B cell (primary cell): Measurements from ENCODE around the gene CHST8. TPM values are rescaled to one million over a fixed set of nuclear protein-coding genes. Genes with fewer than 3 reads are reported as not detected.

Source experiments
- ATAC-seq: fragments of 200-7000 bp; cut with Tn5 transposase; one replicate; pipeline ENCODE4 v1.10.0; 2021; ENCODE audit warnings: low read depth, mild to moderate bottlenecking, moderate number of reproducible peaks, moderate library complexity
- CTCF ChIA-PET: fragments of 350-600 bp; sonication (Branson Sonifier 250); formaldehyde crosslinking; loops from one replicate; lab custom pipeline; 2021; ENCODE audit warnings: antibody characterized with exemption, inconsistent platforms; lab: Charles Lee
- POLR2A ChIA-PET: fragments of 350-600 bp; sonication (Branson Sonifier 250); formaldehyde crosslinking; loops from one replicate; lab custom pipeline; 2021; ENCODE audit warnings: antibody characterized with exemption; lab: Charles Lee
- DNase-seq: peaks from one replicate; pipeline ENCODE4 v3.0.0; 2013
- H2AFZ ChIP-seq: 2 replicates; pipeline ENCODE4 v1.6.1; 2012; ENCODE audit warnings: mild to moderate bottlenecking, low read depth, low read length; ENCODE audit not compliant: insufficient read depth, poor library complexity, severe bottlenecking
- H3K27ac ChIP-seq, 2 donors: 1 replicate in 1 of 2; 2 replicates in 1 of 2; pipeline ENCODE4 v1.5.1; 2012 to 2013; ENCODE audit warnings: low read length in 2 of 2, mild to moderate bottlenecking in 2 of 2, moderate library complexity in 1 of 2
- H3K27me3 ChIP-seq, 4 experiments: fragments of 200-600 bp in 1 of 4; sonication (generic) in 1 of 4; replicated peaks in 1 of 4; 1 replicate in 2 of 4; 2 replicates in 2 of 4; pipeline versions ENCODE4 v1.6.1 to v1.7.0; 2013 to 2016; ENCODE audit warnings: low read length in 3 of 4, mild to moderate bottlenecking in 2 of 4, mixed read lengths in 1 of 4, moderate library complexity in 1 of 4; ENCODE audit not compliant: insufficient read depth in 4 of 4, control insufficient read depth in 3 of 4; ENCODE audit errors: control extremely low read depth in 1 of 4
- H3K36me3 ChIP-seq, 2 experiments: replicated peaks in 1 of 2; 1 replicate in 1 of 2; 2 replicates in 1 of 2; pipeline versions ENCODE4 v1.6.1 to v1.7.1; 2013; ENCODE audit warnings: low read length in 1 of 2; ENCODE audit not compliant: insufficient read depth in 2 of 2, control insufficient read depth in 1 of 2; ENCODE audit errors: control extremely low read depth in 1 of 2, extremely low read depth in 1 of 2
- H3K4me1 ChIP-seq, 2 donors: fragments of 200-600 bp in 1 of 2; sonication (generic) in 1 of 2; 1 replicate in 1 of 2; 2 replicates in 1 of 2; pipeline versions ENCODE4 v1.5.1 to v1.6.1; 2013 to 2017; ENCODE audit warnings: low read length in 2 of 2; ENCODE audit not compliant: control insufficient read depth in 2 of 2, insufficient read depth in 2 of 2
- H3K4me2 ChIP-seq: replicated peaks from 2 replicates; pipeline ENCODE3; 2012; ENCODE audit warnings: mild to moderate bottlenecking, low read depth, low read length; ENCODE audit not compliant: poor library complexity, severe bottlenecking
- H3K4me3 ChIP-seq, 5 experiments: fragments of 200-600 bp in 1 of 5; sonication (generic) in 1 of 5; 1 replicate in 3 of 5; 2 replicates in 2 of 5; pipeline versions ENCODE4 v1.5.1 to v1.7.0; 2011 to 2016; ENCODE audit warnings: low read length in 4 of 5, mild to moderate bottlenecking in 4 of 5, low read depth in 2 of 5, control low read depth in 1 of 5, moderate library complexity in 1 of 5; ENCODE audit not compliant: insufficient read depth in 1 of 5; ENCODE audit errors: control extremely low read depth in 1 of 5, extremely low read depth in 1 of 5
- H3K79me2 ChIP-seq: fragments of 200-600 bp; sonication (generic); one replicate; pipeline ENCODE4 v1.6.0; 2016; ENCODE audit warnings: low read length; ENCODE audit not compliant: control insufficient read depth, insufficient read depth
- H3K9ac ChIP-seq: fragments of 200-600 bp; sonication (generic); 2 replicates; pipeline ENCODE4 v1.6.1; 2017; ENCODE audit warnings: mild to moderate bottlenecking, low read length, moderate library complexity
- H3K9me3 ChIP-seq, 3 donors: one replicate each; pipeline versions ENCODE4 v1.6.1 to v1.7.1; 2013; ENCODE audit warnings: low read length in 2 of 3; ENCODE audit not compliant: control insufficient read depth in 2 of 3, insufficient read depth in 1 of 3; ENCODE audit errors: control extremely low read depth in 1 of 3
- H4K20me1 ChIP-seq: 2 replicates; pipeline ENCODE4 v1.6.0; 2012; ENCODE audit warnings: mild to moderate bottlenecking, low read length; ENCODE audit not compliant: insufficient read depth, control insufficient read depth, poor library complexity, severe bottlenecking
- H3K27ac Mint-ChIP-seq: one replicate; pipeline ENCODE4 v1.8.0; 2021; ENCODE audit warnings: mixed read lengths
- H3K27me3 Mint-ChIP-seq: one replicate; pipeline ENCODE4 v1.8.0; 2021; ENCODE audit warnings: mixed read lengths
- H3K4me1 Mint-ChIP-seq: one replicate; pipeline ENCODE4 v1.8.0; 2021; ENCODE audit warnings: mixed read lengths
- H3K4me3 Mint-ChIP-seq: one replicate; pipeline ENCODE4 v1.8.0; 2021; ENCODE audit warnings: mixed read lengths
- H3K9me3 Mint-ChIP-seq: one replicate; pipeline ENCODE4 v1.8.0; 2022; ENCODE audit warnings: mixed read lengths; ENCODE audit not compliant: insufficient read depth
- CTCF ChIP-seq: fragments of 200-600 bp; IDR thresholded peaks from one replicate; pipeline ENCODE4 v1.8.0; 2022; ENCODE audit warnings: antibody characterized with exemption, mild to moderate bottlenecking
- EZH2 ChIP-seq: IDR thresholded peaks from 2 replicates; pipeline ENCODE4 v1.6.1; 2012; ENCODE audit warnings: borderline replicate concordance, low read depth, mild to moderate bottlenecking, moderate library complexity, low read length; ENCODE audit not compliant: insufficient read depth, poor library complexity, severe bottlenecking
- WGBS: methylation state at CpG from one replicate; pipeline ENCODE4 v1.1.5; 2013; ENCODE audit warnings: missing lambda C conversion rate; ENCODE audit not compliant: insufficient coverage; 5-methylcytosine and 5-hydroxymethylcytosine counted together
- intact Hi-C: fragments of 100-400 bp; cut with micrococcal nuclease; formaldehyde crosslinking; loops from one replicate; pipeline ENCODE4 v1.10.0; 2022
- polyA plus RNA-seq: library from polyadenylated mRNA; depleted of rRNA; stranded (reverse); fragments of >200 nt; gene quantifications from 2 replicates; pipeline ENCODE4 v1.2.3, GENCODE V29; 2012
- total RNA-seq, 2 donors: library from RNA; stranded (reverse); fragments of 120-200 nt in 1 of 2; gene quantifications; 1 replicate in 1 of 2; 2 replicates in 1 of 2; pipeline versions ENCODE4 v1.2.3 to v1.2.4, GENCODE V29; 2013 to 2022

CHST8 gene
- total and polyA plus RNA-seq, 2 donors (not counting 1 experiment from before 2014, with no cell fraction given) = not detected

- DNase-seq = no peak
- Histone ChIP-seq H3K4me2 (no peak overlapping the region), H3K36me3 (no peaks in the 10 kb centered on the region), H3K27me3 (peaks cover 0 to 2% (median 0%) of the 10 kb centered on the region in 4 experiments), H3K9ac (no peak overlapping the region), H3K79me2 (no peaks in the 10 kb centered on the region), H3K4me3 (no peak overlapping the region), H3K27ac (no peak overlapping the region), H2AFZ (no peak overlapping the region), H4K20me1 (no peaks in the 10 kb centered on the region), H3K4me1 (peaks cover 9 to 12% of the 10 kb centered on the region in 2 donors), H3K9me3 (peaks cover 0 to under 1% (median 0%) of the 10 kb centered on the region in 3 donors)
- 95% methylated on average over 17 of the region's 21 CpGs for WGBS
- no peak overlapping the region for H3K4me3 Mint-ChIP-seq
- ChIA-PET CTCF (no interaction called here), POLR2A (no interaction called here)
- peaks cover 17% of the 10 kb centered on the region for H3K4me1 Mint-ChIP-seq
- no peaks in the 10 kb centered on the region for H3K9me3 Mint-ChIP-seq
- TF ChIP-seq CTCF (no peak), EZH2 (no peak)
- intact Hi-C loops = no loop called here
- H3K27me3 Mint-ChIP-seq = no peaks in the 10 kb centered on the region
- no peak for ATAC-seq
- H3K27ac Mint-ChIP-seq = no peak overlapping the region
Observed at GRCh38 chr19:33814181-33815165, 192.7 kb downstream of the CHST8 start.
